Neural cell (in vitro differentiated cells): ENCODE measurements around the gene SNX7. TPM values are rescaled to one million over a fixed set of nuclear protein-coding genes. Genes with fewer than 3 reads are reported as not detected.
A peak's percentile ranks its signal among the peaks of the same experiment; 100 is the strongest.

Experiments used
- H2AFZ ChIP-seq: fragments of 200-600, 300-800 bp; sonication (generic), shearing (Covaris generic); 2 replicates; pipeline ENCODE4 v1.6.0; 2014; ENCODE audit warnings: low read depth, mild to moderate bottlenecking, antibody characterized with exemption, low read length, moderate library complexity
- H3F3A ChIP-seq: fragments of 200-600 bp; shearing (Covaris generic); 2 replicates; pipeline ENCODE4 v1.6.1; 2016; ENCODE audit warnings: mild to moderate bottlenecking, moderate library complexity, mixed read lengths, antibody characterized with exemption, low read length; ENCODE audit not compliant: insufficient read depth, poor library complexity, severe bottlenecking
- H3K27ac ChIP-seq: fragments of 200-600, 300-800 bp; sonication (generic), shearing (Covaris generic); 2 replicates; pipeline ENCODE4 v1.5.1; 2014; ENCODE audit warnings: mild to moderate bottlenecking, low read length, moderate library complexity
- H3K27me3 ChIP-seq: fragments of 300-800, 200-600 bp; sonication (generic), shearing (Covaris generic); 2 replicates; pipeline ENCODE4 v1.6.0; 2014; ENCODE audit warnings: mild to moderate bottlenecking, low read depth, low read length, moderate library complexity; ENCODE audit not compliant: insufficient read depth
- H3K36me3 ChIP-seq: fragments of 300-800, 200-600 bp; sonication (generic), shearing (Covaris generic); 2 replicates; pipeline ENCODE4 v1.5.1; 2014; ENCODE audit warnings: mild to moderate bottlenecking, antibody characterized with exemption, low read length, moderate library complexity; ENCODE audit not compliant: insufficient read depth
- H3K4me2 ChIP-seq: fragments of 300-800, 200-600 bp; sonication (generic), shearing (Covaris generic); 2 replicates; pipeline ENCODE4 v1.6.0; 2014; ENCODE audit warnings: mild to moderate bottlenecking, low read length
- H3K4me3 ChIP-seq: fragments of 300-800, 200-600 bp; sonication (generic), shearing (Covaris generic); 2 replicates; pipeline ENCODE4 v1.5.1; 2014; ENCODE audit warnings: mild to moderate bottlenecking, low read length, moderate library complexity
- H3K79me2 ChIP-seq: fragments of 200-600 bp; shearing (Covaris generic); replicated peaks from 2 replicates; pipeline ENCODE4 v1.6.0; 2014; ENCODE audit warnings: mild to moderate bottlenecking, low read length, moderate library complexity; ENCODE audit not compliant: insufficient read depth
- H3K9ac ChIP-seq: fragments of 300-800, 200-600 bp; sonication (generic), shearing (Covaris generic); 2 replicates; pipeline ENCODE4 v1.6.1; 2016; ENCODE audit warnings: mild to moderate bottlenecking, low read length, mixed read lengths
- H3K9me2 ChIP-seq: fragments of 200-600 bp; shearing (Covaris generic); 2 replicates; pipeline ENCODE4 v1.6.1; 2016; ENCODE audit warnings: mild to moderate bottlenecking, low read length, mixed read lengths; ENCODE audit not compliant: insufficient read depth
- H3K9me3 ChIP-seq: fragments of 200-600, 300-800 bp; sonication (generic), shearing (Covaris generic); 2 replicates; pipeline ENCODE4 v1.6.1; 2016; ENCODE audit warnings: mild to moderate bottlenecking, mixed run types, low read length, moderate library complexity, mixed read lengths
- H4K20me1 ChIP-seq: fragments of 200-600 bp; shearing (Covaris generic); 2 replicates; pipeline ENCODE4 v1.6.1; 2016; ENCODE audit warnings: mild to moderate bottlenecking, mixed run types; ENCODE audit not compliant: insufficient read depth
- CTCF ChIP-seq: fragments of 450-650 bp; IDR thresholded peaks from 2 replicates; pipeline ENCODE4 v1.5.1; 2014; ENCODE audit warnings: antibody characterized with exemption, mild to moderate bottlenecking, moderate library complexity; ENCODE audit not compliant: poor library complexity, severe bottlenecking
- EP300 ChIP-seq: fragments of 450-650 bp; conservative IDR thresholded peaks from 2 replicates; pipeline ENCODE4 v1.6.1; 2014; ENCODE audit warnings: antibody characterized with exemption, mild to moderate bottlenecking, moderate library complexity; ENCODE audit not compliant: poor library complexity, severe bottlenecking
- EZH2 ChIP-seq: fragments of 200-600, 300-800 bp; shearing (Covaris generic), sonication (generic); IDR thresholded peaks from 2 replicates; pipeline ENCODE4 v1.6.1; 2014; ENCODE audit warnings: antibody characterized with exemption, low read length, borderline replicate concordance, mild to moderate bottlenecking; ENCODE audit not compliant: insufficient read depth, poor library complexity, severe bottlenecking
- MXI1 ChIP-seq: fragments of 450-650 bp; conservative IDR thresholded peaks from 2 replicates; pipeline ENCODE4 v1.6.1; 2014; ENCODE audit warnings: antibody characterized with exemption, mild to moderate bottlenecking; ENCODE audit not compliant: poor library complexity, severe bottlenecking
- POLR2AphosphoS5 ChIP-seq: IDR thresholded peaks from 2 replicates; pipeline ENCODE4 v1.6.1; 2012
- RAD21 ChIP-seq: fragments of 450-650 bp; conservative IDR thresholded peaks from 2 replicates; pipeline ENCODE4 v1.6.1; 2014; ENCODE audit warnings: antibody characterized with exemption, mild to moderate bottlenecking, moderate library complexity
- REST ChIP-seq: IDR thresholded peaks from 2 replicates; pipeline ENCODE4 v1.6.1; 2012; ENCODE audit warnings: borderline replicate concordance
- SMC3 ChIP-seq: fragments of 450-650 bp; conservative IDR thresholded peaks from 2 replicates; pipeline ENCODE4 v1.6.1; 2014; ENCODE audit warnings: antibody characterized with exemption, mild to moderate bottlenecking, moderate library complexity; ENCODE audit not compliant: poor library complexity
- TAF1 ChIP-seq: IDR thresholded peaks from 2 replicates; pipeline ENCODE4 v1.6.1; 2012; ENCODE audit warnings: low read depth
- polyA plus RNA-seq: library from polyadenylated mRNA; depleted of rRNA; stranded (reverse); fragments of >200 nt; gene quantifications from 2 replicates; pipeline ENCODE4 v1.2.3, GENCODE V29; 2014

Gene SNX7
- polyA plus RNA-seq, 1 donor from 2014 or later: 7.5 TPM

GRCh38 chr1:98791498-98791897, 130.0 kb downstream of the SNX7 start:
- H3K27ac ChIP-seq: no peak overlapping the region
- H4K20me1 ChIP-seq: no peaks in the 10 kb centered on the region
- no peak for TF ChIP-seq RAD21
- TF ChIP-seq POLR2AphosphoS5: no peak
- no peak for TF ChIP-seq TAF1
- no peak for TF ChIP-seq SMC3
- TF ChIP-seq REST: no peak
- TF ChIP-seq EP300: no peak
- no peak for TF ChIP-seq CTCF
- TF ChIP-seq MXI1: no peak
- TF ChIP-seq EZH2: no peak
- H3K9me3 ChIP-seq: no peaks in the 10 kb centered on the region
- H3K79me2 ChIP-seq: no peaks in the 10 kb centered on the region
- H2AFZ ChIP-seq: no peak overlapping the region
- no peak overlapping the region for H3K9ac ChIP-seq
- H3F3A ChIP-seq: no peaks in the 10 kb centered on the region
- no peaks in the 10 kb centered on the region for H3K36me3 ChIP-seq
- H3K27me3 ChIP-seq: no peaks in the 10 kb centered on the region
- no peak overlapping the region for H3K4me2 ChIP-seq
- no peaks in the 10 kb centered on the region for H3K9me2 ChIP-seq
- no peak overlapping the region for H3K4me3 ChIP-seq

GRCh38 chr1:98792123-98792522, 130.6 kb downstream of the SNX7 start:
- Histone ChIP-seq H3K4me3 (no peak overlapping the region), H4K20me1 (no peaks in the 10 kb centered on the region), H3K79me2 (no peaks in the 10 kb centered on the region), H3K36me3 (no peaks in the 10 kb centered on the region), H3K9me3 (no peaks in the 10 kb centered on the region), H3F3A (no peaks in the 10 kb centered on the region), H3K27me3 (no peaks in the 10 kb centered on the region), H3K9ac (no peak overlapping the region), H3K4me2 (no peak overlapping the region), H3K9me2 (no peaks in the 10 kb centered on the region), H3K27ac (no peak overlapping the region), H2AFZ (no peak overlapping the region)
- no peak for TF ChIP-seq TAF1
- no peak for TF ChIP-seq EP300
- TF ChIP-seq SMC3: peak; percentile 52
- peak; percentile 56 for TF ChIP-seq CTCF
- TF ChIP-seq RAD21: peak; percentile 62
